ENCODE data around the gene ARAP3.
A peak's percentile ranks its signal among the peaks of the same experiment; 100 is the strongest.

Gene ARAP3

DNA sequence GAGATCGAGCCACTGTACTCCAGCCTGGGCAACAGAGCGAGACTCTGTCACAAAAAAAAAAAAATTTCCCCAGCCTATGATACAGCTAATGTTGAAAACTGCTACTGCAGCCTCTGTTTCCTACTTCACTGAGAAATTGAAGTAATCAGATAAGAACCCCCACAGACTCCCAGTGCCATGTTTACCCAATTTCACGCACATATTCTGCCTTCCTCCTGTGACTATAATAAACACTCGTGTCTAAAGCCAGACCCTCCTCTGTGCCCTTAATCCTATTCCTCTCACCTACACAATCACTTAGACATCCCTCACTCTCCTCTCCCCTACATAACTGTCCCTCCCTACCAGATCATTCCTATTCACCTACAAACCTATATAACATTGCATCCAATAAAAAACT is 6.4 kb downstream of the ARAP3 start:
- no peak for DNase-seq (ENCODE audit: low read depth)
- H3K4me3 ChIP-seq (ENCODE audit: low read depth, low read length) = no peak overlapping the region
- in situ Hi-C loops (cut with HindIII; ENCODE audit: low sequenced_read_pairs) = no loop called here
- TF ChIP-seq, protein P1, sequence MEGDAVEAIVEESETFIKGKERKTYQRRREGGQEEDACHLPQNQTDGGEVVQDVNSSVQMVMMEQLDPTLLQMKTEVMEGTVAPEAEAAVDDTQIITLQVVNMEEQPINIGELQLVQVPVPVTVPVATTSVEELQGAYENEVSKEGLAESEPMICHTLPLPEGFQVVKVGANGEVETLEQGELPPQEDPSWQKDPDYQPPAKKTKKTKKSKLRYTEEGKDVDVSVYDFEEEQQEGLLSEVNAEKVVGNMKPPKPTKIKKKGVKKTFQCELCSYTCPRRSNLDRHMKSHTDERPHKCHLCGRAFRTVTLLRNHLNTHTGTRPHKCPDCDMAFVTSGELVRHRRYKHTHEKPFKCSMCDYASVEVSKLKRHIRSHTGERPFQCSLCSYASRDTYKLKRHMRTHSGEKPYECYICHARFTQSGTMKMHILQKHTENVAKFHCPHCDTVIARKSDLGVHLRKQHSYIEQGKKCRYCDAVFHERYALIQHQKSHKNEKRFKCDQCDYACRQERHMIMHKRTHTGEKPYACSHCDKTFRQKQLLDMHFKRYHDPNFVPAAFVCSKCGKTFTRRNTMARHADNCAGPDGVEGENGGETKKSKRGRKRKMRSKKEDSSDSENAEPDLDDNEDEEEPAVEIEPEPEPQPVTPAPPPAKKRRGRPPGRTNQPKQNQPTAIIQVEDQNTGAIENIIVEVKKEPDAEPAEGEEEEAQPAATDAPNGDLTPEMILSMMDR (IDR thresholded peaks at IDR 0.05; ENCODE audit: low read depth, low read length, missing control alignments) = no peak

DNA sequence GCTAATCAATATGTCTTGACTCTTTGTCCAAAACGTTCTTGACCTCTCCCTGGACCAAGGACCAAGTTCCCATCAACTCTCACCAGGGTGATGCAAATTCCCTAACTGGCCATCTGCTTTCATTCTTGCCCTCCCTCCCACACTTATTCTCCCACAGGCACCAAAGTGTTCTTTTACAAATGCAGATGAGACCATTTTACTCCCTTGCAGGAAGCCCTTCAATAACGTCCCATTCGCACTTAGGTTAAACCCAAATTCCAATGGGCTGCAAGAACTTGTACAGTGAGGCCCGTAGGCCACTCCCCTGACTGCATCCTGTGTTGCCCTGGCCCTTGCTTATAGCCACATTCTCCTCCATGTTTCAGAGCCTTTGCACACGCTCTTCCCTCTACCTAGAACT is 7.3 kb downstream of the ARAP3 start:
- DNase-seq (ENCODE audit: low read depth) = no peak
- in situ Hi-C loops (cut with HindIII; ENCODE audit: low sequenced_read_pairs) = no loop called here
- TF ChIP-seq, protein P1 (IDR thresholded peaks at IDR 0.05; ENCODE audit: low read depth, low read length, missing control alignments) = no peak
- no peak overlapping the region for H3K4me3 ChIP-seq (ENCODE audit: low read depth, low read length)

DNA sequence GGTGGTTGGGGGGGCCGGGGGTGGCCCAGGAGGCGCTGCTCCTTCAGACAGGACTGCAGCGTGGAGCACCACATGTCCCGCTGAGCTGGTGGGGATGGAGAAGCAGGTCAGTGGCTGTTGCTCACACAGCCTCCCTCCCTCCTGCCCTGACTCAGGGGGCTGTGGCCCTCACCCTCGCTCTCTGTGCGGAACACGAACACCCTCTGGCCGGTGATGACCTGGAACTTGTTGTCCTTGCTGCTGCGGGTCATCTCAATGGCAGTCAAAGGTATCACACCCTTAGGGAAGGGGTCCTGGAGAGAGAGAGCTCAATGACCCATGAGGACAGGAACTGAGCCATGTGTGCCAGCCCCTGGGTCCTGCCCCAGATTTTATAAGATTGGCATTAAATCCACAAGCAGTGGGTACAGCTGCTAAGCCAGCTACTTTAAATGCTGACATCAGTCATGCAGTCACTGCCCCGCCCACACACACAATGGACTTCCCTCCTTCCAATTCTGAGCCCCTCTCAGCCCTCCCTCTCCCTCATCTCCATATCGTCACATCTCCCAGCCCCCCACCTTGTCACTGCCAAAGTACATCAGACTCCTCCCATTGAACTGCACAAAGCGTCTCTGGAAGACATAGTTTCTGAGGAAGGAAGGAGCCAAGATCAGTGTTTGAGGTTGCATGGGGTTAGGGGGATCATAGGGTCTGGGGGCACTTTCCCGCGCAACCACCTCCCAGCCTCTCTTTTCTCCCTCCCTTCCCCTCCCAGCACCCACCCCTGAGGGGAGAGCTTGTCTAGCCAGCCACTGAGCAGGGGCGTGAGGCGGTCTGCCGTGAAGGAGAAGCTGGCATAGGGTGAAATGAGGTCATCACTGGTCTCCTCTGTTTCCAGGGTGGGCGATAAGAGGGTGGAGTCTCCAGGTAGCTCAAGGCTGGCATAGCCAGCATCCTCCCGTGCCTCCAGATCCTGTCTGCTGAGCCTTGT is 8.9 kb downstream of the ARAP3 start:
- TF ChIP-seq, protein P1 (IDR thresholded peaks at IDR 0.05; ENCODE audit: low read depth, low read length, missing control alignments) = no peak
- in situ Hi-C loops (cut with HindIII; ENCODE audit: low sequenced_read_pairs) = no loop called here
- no peak overlapping the region for H3K4me3 ChIP-seq (ENCODE audit: low read depth, low read length)
- DNase-seq (ENCODE audit: low read depth) = no peak

DNA sequence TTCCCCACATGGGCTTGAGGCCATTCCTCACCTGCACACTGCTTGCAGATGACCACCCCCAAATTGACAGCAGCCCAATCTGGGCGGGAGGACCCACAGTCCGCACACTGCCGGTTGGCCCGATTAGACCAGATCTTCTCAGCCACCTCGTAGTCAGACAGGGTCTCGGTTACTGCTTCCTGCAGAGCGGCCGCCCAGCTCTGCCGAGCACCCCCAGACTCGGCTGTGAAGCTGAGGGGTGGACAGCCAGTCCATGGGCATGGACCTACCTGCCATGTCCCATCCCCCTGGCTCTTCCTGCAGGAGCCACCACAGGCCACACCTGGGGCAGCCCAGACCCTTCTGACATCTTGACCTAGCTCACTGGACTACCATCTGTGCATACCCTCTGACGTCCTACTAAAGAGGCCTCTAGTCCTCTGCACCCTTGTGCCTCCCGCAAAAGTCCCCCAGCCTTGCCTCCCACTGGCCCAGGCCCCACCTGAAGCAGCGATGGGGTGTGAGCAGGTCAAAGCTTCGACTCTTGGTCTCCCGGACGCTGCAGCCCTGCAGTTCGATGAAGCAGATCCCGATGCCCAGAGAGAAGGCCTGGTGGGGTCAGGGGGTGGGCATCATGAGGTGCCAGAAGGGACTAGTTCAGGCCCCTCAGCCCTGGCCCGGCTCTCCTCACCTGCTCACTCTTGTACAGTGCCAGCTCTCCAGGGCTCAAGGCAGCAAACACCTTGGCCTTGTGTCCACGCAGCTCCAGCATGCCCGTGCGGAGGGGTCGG is 9.8 kb downstream of the ARAP3 start:
- no peak for DNase-seq (ENCODE audit: low read depth)
- in situ Hi-C loops (cut with HindIII; ENCODE audit: low sequenced_read_pairs) = no loop called here
- TF ChIP-seq, protein P1 (IDR thresholded peaks at IDR 0.05; ENCODE audit: low read depth, low read length, missing control alignments) = no peak
- H3K4me3 ChIP-seq (ENCODE audit: low read depth, low read length) = no peak overlapping the region

DNA sequence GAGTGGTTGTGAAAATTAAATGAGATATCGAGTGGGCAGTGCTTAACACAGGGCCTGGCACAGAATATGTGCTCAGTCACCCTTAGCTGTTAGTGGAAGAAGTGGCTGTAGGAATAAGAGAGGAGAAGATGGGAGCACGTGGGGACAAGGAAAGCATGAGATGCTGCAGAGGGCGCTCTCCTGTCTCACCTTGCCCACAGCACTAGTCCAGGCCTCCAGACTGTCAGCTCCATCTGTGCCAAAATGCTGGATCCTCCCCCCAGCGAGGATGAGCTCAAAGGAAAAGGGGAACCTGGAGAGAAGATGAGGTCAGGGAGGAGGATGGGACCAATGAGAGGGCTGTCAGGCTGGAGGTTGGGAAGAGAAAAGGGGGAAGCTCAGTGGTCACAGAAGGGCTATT is 12.5 kb downstream of the ARAP3 start:
- TF ChIP-seq, protein P1 (IDR thresholded peaks at IDR 0.05; ENCODE audit: low read depth, low read length, missing control alignments) = peak; percentile 3

DNA sequence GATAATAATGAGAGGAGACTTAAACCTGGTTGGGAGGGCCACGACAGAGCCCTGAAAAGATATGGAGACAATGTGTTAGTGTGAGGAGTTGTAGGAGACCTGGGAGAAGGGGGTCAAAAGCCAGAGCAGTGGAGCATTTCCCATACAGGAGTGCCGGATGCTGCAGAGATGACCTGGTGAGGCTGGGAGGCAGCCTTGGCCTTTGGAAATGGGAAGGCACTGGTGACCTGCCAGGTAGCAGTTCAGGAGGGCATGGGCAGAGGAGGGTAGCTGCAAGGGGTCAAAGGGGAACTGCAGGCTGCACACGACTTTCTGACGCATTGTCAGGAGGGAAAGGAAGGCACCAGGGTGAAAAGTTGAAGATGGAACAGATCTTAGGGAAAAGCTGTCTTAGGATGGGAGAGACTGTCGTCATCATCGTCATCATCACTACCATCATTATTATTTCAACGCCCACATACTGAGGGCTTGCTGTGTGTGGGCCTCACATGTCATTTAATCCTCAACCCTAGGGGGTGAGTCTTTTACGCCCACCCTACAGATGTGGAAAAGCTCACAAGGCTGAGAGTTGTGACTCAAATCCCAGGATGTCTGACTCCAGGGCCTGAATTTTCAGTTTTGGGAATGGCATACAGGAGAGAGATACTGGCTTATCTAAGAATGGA is 13.3 kb downstream of the ARAP3 start:
- DNase-seq (ENCODE audit: low read depth) = no peak
- no peak overlapping the region for H3K4me3 ChIP-seq (ENCODE audit: low read depth, low read length)
- in situ Hi-C loops (cut with HindIII; ENCODE audit: low sequenced_read_pairs) = no loop called here
- TF ChIP-seq, protein P1 (IDR thresholded peaks at IDR 0.05; ENCODE audit: low read depth, low read length, missing control alignments) = no peak

More for the DNA sequence above, 12.5 kb downstream of the ARAP3 start:
- no peak for DNase-seq (ENCODE audit: low read depth)
- in situ Hi-C loops (cut with HindIII; ENCODE audit: low sequenced_read_pairs) = no loop called here
- no peak overlapping the region for H3K4me3 ChIP-seq (ENCODE audit: low read depth, low read length)

All from astrocyte of the cerebellum (primary cell).